Neural cell (in vitro differentiated cells): ENCODE measurements around the gene AGBL1.

ENCODE experiments used
- CTCF ChIP-seq: fragments of 450-650 bp; IDR thresholded peaks from 2 replicates; pipeline ENCODE4 v1.5.1; 2014; ENCODE audit warnings: antibody characterized with exemption, mild to moderate bottlenecking, moderate library complexity; ENCODE audit not compliant: poor library complexity, severe bottlenecking
- EZH2 ChIP-seq: fragments of 200-600, 300-800 bp; shearing (Covaris generic), sonication (generic); IDR thresholded peaks from 2 replicates; pipeline ENCODE4 v1.6.1; 2014; ENCODE audit warnings: antibody characterized with exemption, low read length, borderline replicate concordance, mild to moderate bottlenecking; ENCODE audit not compliant: insufficient read depth, poor library complexity, severe bottlenecking
- MXI1 ChIP-seq: fragments of 450-650 bp; conservative IDR thresholded peaks from 2 replicates; pipeline ENCODE4 v1.6.1; 2014; ENCODE audit warnings: antibody characterized with exemption, mild to moderate bottlenecking; ENCODE audit not compliant: poor library complexity, severe bottlenecking
- REST ChIP-seq: IDR thresholded peaks from 2 replicates; pipeline ENCODE4 v1.6.1; 2012; ENCODE audit warnings: borderline replicate concordance

GRCh38 chr15:86425746-86426145 lies 346.1 kb downstream of the AGBL1 start:
- no peak for TF ChIP-seq CTCF
- no peak for TF ChIP-seq MXI1
- no peak for TF ChIP-seq EZH2
- TF ChIP-seq REST = no peak
